ENCODE measurements around the gene NIPSNAP2.

NIPSNAP2 gene

GRCh38 chr7:55931421-55932151, 32.8 kb upstream of the NIPSNAP2 start:
- Histone ChIP-seq H3K27me3 (ENCODE audit: control insufficient read depth, low read length) (no peaks in the 10 kb centered on the region), H3K36me3 (ENCODE audit: control insufficient read depth, low read length) (no peaks in the 10 kb centered on the region), H3K4me1 (ENCODE audit: control insufficient read depth, low read length) (peaks cover 19% of the 10 kb centered on the region), H3K4me3 (ENCODE audit: low read length) (no peak overlapping the region), H3F3A (ENCODE audit: control insufficient read depth, insufficient read depth) (no peaks in the 10 kb centered on the region), H3K27ac (ENCODE audit: low read depth, low read length) (no peak overlapping the region), H3K79me2 (ENCODE audit: control insufficient read depth, low read length) (no peaks in the 10 kb centered on the region), H4K20me1 (ENCODE audit: control insufficient read depth, insufficient read depth, low read depth, low read length) (no peaks in the 10 kb centered on the region), H3K9me3 (ENCODE audit: control insufficient read depth, insufficient read depth, low read length) (no peaks in the 10 kb centered on the region), H3K4me2 (ENCODE audit: low read length) (no peak overlapping the region), H3K9me2 (replicated peaks; ENCODE audit: control insufficient read depth, low read length) (no peaks in the 10 kb centered on the region)
- TF ChIP-seq CTCF (IDR thresholded peaks at IDR 0.05; ENCODE audit: low read depth, low read length, poor library complexity, severe bottlenecking) (no peak), EZH2phosphoT487 (IDR thresholded peaks at IDR 0.05; ENCODE audit: borderline replicate concordance, low read length) (no peak)

GRCh38 chr7:55939514-55940123, 24.8 kb upstream of the NIPSNAP2 start:
- no peaks in the 10 kb centered on the region for H3K27me3 ChIP-seq (ENCODE audit: control insufficient read depth, low read length)
- no peak for TF ChIP-seq CTCF (IDR thresholded peaks at IDR 0.05; ENCODE audit: low read depth, low read length, poor library complexity, severe bottlenecking)
- TF ChIP-seq EZH2phosphoT487 (IDR thresholded peaks at IDR 0.05; ENCODE audit: borderline replicate concordance, low read length) = no peak
- H3K4me2 ChIP-seq (ENCODE audit: low read length) = no peak overlapping the region
- no peaks in the 10 kb centered on the region for H4K20me1 ChIP-seq (ENCODE audit: control insufficient read depth, insufficient read depth, low read depth, low read length)
- H3K27ac ChIP-seq (ENCODE audit: low read depth, low read length) = no peak overlapping the region
- no peak overlapping the region for H3K4me3 ChIP-seq (ENCODE audit: low read length)
- H3K4me1 ChIP-seq (ENCODE audit: control insufficient read depth, low read length) = no peaks in the 10 kb centered on the region
- no peaks in the 10 kb centered on the region for H3K9me2 ChIP-seq (replicated peaks; ENCODE audit: control insufficient read depth, low read length)
- H3F3A ChIP-seq (ENCODE audit: control insufficient read depth, insufficient read depth) = no peaks in the 10 kb centered on the region
- no peaks in the 10 kb centered on the region for H3K36me3 ChIP-seq (ENCODE audit: control insufficient read depth, low read length)
- H3K79me2 ChIP-seq (ENCODE audit: control insufficient read depth, low read length) = no peaks in the 10 kb centered on the region
- peaks cover 19% of the 10 kb centered on the region; the same call in 1 of the 2 replicates for H3K9me3 ChIP-seq (ENCODE audit: control insufficient read depth, insufficient read depth, low read length)

GRCh38 chr7:55946545-55946944, 17.8 kb upstream of the NIPSNAP2 start:
- no peak overlapping the region for H3K4me3 ChIP-seq (ENCODE audit: low read length)
- H3K27me3 ChIP-seq (ENCODE audit: control insufficient read depth, low read length) = no peaks in the 10 kb centered on the region
- peaks cover 1% of the 10 kb centered on the region for H3K79me2 ChIP-seq (ENCODE audit: control insufficient read depth, low read length)
- TF ChIP-seq CTCF (IDR thresholded peaks at IDR 0.05; ENCODE audit: low read depth, low read length, poor library complexity, severe bottlenecking) (no peak), EZH2phosphoT487 (IDR thresholded peaks at IDR 0.05; ENCODE audit: borderline replicate concordance, low read length) (no peak)
- no peaks in the 10 kb centered on the region for H3K4me1 ChIP-seq (ENCODE audit: control insufficient read depth, low read length)
- H3K4me2 ChIP-seq (ENCODE audit: low read length) = no peak overlapping the region
- no peak overlapping the region for H3K27ac ChIP-seq (ENCODE audit: low read depth, low read length)
- no peaks in the 10 kb centered on the region for H3K9me3 ChIP-seq (ENCODE audit: control insufficient read depth, insufficient read depth, low read length)
- H3K36me3 ChIP-seq (ENCODE audit: control insufficient read depth, low read length) = no peaks in the 10 kb centered on the region
- H4K20me1 ChIP-seq (ENCODE audit: control insufficient read depth, insufficient read depth, low read depth, low read length) = no peaks in the 10 kb centered on the region
- no peaks in the 10 kb centered on the region for H3F3A ChIP-seq (ENCODE audit: control insufficient read depth, insufficient read depth)
- no peaks in the 10 kb centered on the region for H3K9me2 ChIP-seq (replicated peaks; ENCODE audit: control insufficient read depth, low read length)

Data from DOHH2 (cell line).